GM18526 (cell line): ENCODE results near the gene ADRM1.

ENCODE experiments used
- POLR2A ChIP-seq: IDR thresholded peaks from 3 replicates; pipeline ENCODE4 v1.6.1; 2011; ENCODE audit not compliant: insufficient read length; ENCODE audit errors: extremely low read depth

The ADRM1 gene

GRCh38 chr20:62272200-62272599 is 30.6 kb upstream of the ADRM1 start:
- no peak for TF ChIP-seq POLR2A

DNA sequence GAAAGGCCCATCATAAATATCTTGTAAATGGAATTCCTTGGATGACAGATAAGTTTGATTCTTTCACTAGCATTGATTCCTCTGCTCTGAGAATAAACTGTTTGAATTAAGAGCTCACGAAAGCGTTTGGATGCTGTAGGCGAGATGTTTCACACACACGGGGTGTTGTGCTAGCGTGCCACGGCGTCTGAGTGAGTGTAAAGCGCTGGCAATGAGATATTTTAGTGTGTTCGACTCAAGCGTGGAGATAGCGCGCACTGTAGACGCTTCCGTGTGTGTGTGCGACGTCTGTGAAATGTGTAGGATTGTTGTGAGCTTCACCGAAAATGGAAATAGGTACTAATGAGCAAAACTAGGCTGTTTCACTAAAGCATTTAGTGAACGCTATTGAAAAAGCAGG is 29.4 kb upstream of the ADRM1 start:
- TF ChIP-seq POLR2A: no peak

- no peak for TF ChIP-seq POLR2A
Measured at GRCh38 chr20:62274332-62274950, 28.4 kb upstream of the ADRM1 start.

- TF ChIP-seq POLR2A: no peak
Measured at GRCh38 chr20:62275219-62275618, 27.6 kb upstream of the ADRM1 start.

- TF ChIP-seq POLR2A: no peak
Measured at GRCh38 chr20:62276439-62276838, 26.4 kb upstream of the ADRM1 start.

DNA sequence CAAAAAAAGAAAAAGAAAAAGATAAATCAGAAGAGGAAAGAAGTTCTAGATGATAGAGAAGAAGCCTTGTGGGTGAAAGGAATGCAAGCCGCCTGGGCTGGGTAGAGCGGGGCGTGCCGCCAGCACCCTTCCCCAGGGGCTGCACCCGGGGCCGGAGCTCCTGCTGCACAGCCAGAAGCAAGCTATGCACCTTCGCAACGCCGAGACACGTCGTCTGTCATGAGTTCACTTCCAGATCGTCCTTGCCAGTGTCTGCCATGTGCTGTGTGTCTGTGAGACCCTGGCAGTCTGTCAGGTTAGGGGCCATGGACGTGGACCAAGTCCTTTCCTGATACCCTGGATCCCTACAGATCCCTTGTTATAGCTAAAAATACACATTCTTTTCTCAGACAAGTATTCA is 25.5 kb upstream of the ADRM1 start:
- TF ChIP-seq POLR2A: no peak

GRCh38 chr20:62280303-62280702 is 22.5 kb upstream of the ADRM1 start:
- TF ChIP-seq POLR2A: no peak

DNA sequence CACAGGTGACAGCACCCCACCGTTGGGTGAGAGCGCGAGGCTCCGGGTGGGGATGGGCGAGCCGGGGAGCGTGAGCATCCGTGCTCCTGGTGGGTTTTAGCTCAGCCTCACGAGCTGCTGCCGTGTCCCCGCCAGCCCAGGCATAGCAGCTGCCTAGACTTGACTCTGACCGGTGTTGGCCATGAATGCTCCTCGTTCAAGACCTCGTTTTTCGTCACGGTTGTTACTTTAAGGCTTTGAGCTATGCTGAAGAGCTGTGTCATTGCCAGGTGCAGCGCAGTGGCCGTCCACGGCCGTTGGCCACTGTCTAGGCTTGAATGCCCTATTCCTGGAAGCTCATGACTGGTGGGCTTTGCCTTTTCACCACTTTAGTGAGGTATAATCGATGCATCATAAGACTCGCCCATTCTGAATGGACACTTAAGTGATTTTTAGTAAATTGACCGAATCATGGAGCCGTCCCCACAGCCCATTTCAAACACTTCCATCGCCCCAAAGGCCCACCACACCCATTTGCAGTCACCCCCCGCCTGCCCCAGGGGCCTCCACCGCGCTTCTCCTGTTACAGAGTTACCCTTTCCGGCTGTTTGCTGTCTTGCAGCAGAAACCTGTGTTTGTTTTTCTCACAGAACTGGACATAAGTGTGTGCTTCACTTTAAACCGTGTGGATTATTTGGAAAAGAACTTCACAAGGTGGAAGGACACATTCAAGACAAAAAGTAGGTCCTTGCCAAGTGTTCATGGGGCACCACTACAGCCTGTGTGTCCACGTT is 21.4 kb upstream of the ADRM1 start:
- no peak for TF ChIP-seq POLR2A

GRCh38 chr20:62282103-62282502 is 20.7 kb upstream of the ADRM1 start:
- TF ChIP-seq POLR2A: no peak

DNA sequence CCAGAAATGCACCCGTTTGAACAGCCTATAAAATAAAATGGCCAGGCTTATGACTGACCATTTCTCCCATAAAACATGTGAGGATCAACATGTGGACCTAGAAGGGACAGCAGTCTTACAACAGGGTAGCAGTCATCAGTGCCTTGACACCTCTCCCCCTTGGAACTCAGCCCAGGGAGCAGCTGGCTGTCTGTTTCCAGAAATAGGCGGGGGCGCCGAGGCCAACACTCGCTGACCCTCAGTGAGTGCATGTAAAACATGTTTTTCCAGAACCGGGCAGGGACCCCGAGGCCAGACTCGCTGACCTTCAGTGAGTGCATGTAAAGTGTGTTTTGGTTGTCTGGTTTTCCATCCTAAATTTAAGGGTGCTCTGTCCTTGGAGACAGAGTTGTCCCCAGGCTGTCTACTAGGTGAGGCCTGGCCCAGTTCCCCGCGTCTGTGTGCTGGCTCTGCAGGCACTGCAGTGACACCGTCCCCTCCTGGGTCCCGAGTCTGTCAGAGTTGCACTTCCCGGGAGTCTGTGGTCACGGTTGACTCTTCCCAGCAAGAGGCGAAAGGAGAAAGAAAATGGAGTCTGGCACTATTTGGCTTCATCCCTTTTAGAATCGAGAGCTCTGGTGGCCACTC is 19.8 kb upstream of the ADRM1 start:
- no peak for TF ChIP-seq POLR2A

DNA sequence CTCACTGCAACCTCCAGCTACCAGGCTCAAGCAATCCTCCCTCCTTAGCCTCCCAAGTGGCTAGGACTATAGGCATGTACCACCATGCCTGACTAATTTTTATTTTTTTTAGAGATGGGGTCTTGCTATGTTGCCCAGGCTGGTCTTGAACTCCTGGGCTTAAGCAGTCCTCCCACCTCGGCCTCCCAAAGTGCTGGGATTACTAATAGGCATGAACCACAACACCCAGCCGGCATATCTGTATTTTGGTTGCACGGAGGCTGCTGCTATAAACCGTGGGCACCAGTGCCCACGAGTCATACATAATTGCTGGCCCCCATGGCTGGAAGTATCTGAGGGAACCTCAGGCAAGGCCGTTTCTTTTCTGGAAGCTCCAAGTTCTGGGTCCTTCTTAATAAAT is 18.3 kb upstream of the ADRM1 start:
- TF ChIP-seq POLR2A: no peak

DNA sequence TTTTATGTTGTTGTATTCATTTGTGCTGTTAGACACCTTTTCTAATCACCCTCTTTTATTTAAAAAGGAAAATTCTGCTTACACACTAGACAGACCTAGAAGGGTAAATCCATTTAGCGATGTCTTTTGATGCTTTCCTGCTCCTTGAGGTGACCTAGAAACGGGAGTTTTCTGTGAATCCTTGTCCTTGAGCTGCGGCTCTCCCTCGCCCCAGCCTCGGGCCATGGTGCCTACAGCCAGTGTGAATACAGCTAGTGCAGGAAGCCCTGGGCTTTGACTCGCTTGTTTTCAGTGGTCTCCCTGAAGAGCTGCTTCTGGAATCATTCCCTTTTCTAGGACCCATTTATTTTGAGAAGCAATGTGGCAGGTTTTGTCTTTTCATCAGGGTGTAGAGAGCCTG is 17.6 kb upstream of the ADRM1 start:
- no peak for TF ChIP-seq POLR2A

DNA sequence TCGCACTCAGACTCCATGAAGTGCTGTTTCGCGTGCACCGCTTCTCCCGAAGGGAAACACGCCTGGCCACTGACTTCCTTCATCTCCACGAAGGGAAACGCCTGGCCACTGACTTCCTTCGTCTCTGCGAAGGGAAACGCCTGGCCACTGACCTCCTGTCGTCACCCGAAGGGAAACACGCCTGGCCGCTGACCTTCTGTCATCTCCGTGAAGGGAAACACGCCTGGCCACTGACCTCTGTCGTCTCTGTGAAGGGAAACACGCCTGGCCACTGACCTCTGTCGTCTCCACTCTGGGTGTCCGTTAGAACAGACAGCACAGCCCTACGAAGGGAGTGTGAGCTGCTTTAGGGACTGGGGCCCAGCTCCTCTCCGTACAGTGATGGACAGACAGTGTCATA is 17.1 kb upstream of the ADRM1 start:
- no peak for TF ChIP-seq POLR2A

GRCh38 chr20:62286493-62287064 is 16.2 kb upstream of the ADRM1 start:
- TF ChIP-seq POLR2A: no peak

- no peak for TF ChIP-seq POLR2A
Measured at GRCh38 chr20:62287129-62287528, 15.7 kb upstream of the ADRM1 start.

DNA sequence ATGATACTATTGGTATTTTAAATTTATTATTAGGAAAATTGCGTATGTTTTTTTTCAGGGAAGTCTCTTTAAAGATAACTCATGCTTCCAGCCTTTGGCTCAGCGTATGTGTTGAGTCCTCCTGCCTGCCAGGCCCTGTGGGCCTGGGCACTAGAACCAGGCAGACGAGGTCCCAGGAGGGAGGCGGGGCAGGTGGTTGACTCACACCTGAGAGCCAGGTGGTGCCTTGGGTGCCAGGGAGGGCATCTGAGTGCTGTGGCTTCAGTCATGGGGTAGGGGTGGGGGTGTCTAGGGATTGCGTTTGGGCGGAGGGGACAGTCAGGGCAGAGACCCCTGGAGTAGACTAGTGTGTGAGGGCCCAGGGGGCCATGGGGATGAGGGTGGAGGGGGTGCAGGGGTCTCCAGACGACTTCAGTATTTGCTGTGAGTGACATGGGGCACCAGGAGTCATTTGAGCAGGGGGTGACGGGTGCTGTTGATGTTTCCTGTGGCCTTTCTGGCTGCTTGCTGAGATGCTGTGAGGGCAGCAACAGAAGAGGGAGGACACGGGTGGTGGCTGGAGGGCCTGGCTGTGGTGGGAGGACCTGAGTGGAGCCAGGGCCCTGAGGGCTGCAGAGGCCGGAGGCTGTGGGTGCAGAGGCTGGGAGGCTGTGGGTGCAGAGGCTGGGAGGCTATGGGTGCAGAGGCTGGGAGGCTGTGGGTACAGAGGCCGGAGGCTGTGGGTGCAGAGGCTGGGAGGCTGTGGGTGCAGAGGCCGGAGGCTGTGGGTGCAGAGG is 14.8 kb upstream of the ADRM1 start:
- no peak for TF ChIP-seq POLR2A

DNA sequence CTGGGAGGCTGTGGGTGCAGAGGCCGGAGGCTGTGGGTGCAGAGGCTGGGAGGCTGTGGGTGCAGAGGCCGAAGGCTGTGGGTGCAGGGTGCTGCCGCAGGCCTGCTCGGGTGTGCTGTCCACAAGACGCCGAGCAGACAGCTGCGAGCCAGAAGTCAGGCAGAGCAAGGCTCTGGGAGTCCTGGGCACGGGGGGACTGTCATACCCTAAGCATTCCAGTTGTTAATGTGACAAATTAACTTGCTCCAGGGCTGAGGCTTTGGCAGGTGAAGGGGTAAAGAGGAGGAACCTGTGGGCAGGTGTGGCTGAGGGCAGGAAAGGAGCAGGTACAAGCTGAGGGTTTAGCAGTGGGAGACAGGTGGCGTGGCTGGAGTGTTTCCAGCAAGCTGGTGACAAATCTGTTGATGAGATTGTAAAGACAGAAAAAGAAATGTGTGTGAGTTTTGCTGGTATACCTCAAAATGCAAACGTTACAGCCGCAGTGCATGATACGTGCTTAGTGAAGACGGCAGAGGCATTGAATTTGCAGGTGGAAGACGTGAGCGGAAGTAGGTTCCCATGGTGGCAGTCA is 14.2 kb upstream of the ADRM1 start:
- no peak for TF ChIP-seq POLR2A
